Esophagus muscularis mucosa (tissue), 4 donors: Measurements from ENCODE around the gene THRB. TPM values are rescaled to one million over a fixed set of nuclear protein-coding genes. Genes with fewer than 3 reads are reported as not detected.

ENCODE experiments used
- DNase-seq: peaks from one replicate; pipeline ENCODE4 v3.0.0-alpha.2; 2017; ENCODE audit errors: extremely low spot score
- H3K27ac ChIP-seq, 4 donors: fragments of 200-600 bp; sonication (generic); replicated peaks in 1 of 4; 1 replicate in 3 of 4; 2 replicates in 1 of 4; pipeline ENCODE4 v1.5.1; 2016 to 2019; ENCODE audit warnings: mild to moderate bottlenecking in 1 of 4
- H3K27me3 ChIP-seq, 4 donors: fragments of 200-600 bp; sonication (generic); one replicate each; pipeline versions ENCODE4 v1.5.1 to v1.6.0; 2016 to 2019
- H3K36me3 ChIP-seq, 4 donors: fragments of 200-600 bp; sonication (generic); one replicate each; pipeline ENCODE4 v1.5.1; 2016 to 2019
- H3K4me1 ChIP-seq, 4 donors: fragments of 200-600 bp; sonication (generic); one replicate each; pipeline ENCODE4 v1.5.1; 2016 to 2019
- H3K4me3 ChIP-seq, 4 donors: fragments of 200-600 bp; sonication (generic); 1 replicate in 2 of 4; 2 replicates in 2 of 4; pipeline ENCODE4 v1.5.1; 2016 to 2019; ENCODE audit warnings: mild to moderate bottlenecking in 4 of 4, moderate library complexity in 1 of 4
- H3K9me3 ChIP-seq, 4 donors: fragments of 200-600 bp; sonication (generic); 1 replicate in 3 of 4; 2 replicates in 1 of 4; pipeline ENCODE4 v1.5.1; 2016 to 2019
- EP300 ChIP-seq: sonication (generic); formaldehyde crosslinking; IDR thresholded peaks from one replicate; pipeline ENCODE4 v1.6.1; 2017; ENCODE audit warnings: antibody characterized with exemption
- POLR2A ChIP-seq: fragments of 450-650 bp; IDR thresholded peaks from one replicate; pipeline ENCODE4 v1.6.1; 2017; ENCODE audit warnings: antibody characterized with exemption, moderate library complexity, mild to moderate bottlenecking, low read depth
- POLR2AphosphoS5 ChIP-seq, 2 donors: sonication (generic); formaldehyde crosslinking; IDR thresholded peaks; one replicate each; pipeline ENCODE4 v1.6.1; 2017; ENCODE audit warnings: antibody characterized with exemption in 2 of 2
- whole genome bisulfite sequencing: methylation state at CpG from one replicate; pipeline ENCODE4 v1.1.5; 2018; 5-methylcytosine and 5-hydroxymethylcytosine counted together
- intact Hi-C: fragments of 100-400 bp; cut with DNase I; formaldehyde crosslinking; loops from one replicate; pipeline ENCODE4 v1.15.1; 2023
- total RNA-seq, 4 donors: library from RNA; depleted of rRNA; stranded (reverse); fragments of >200 nt; gene quantifications; one replicate each; pipeline versions ENCODE4 v1.1.0 to v1.2.1, GENCODE V29; 2016
- TF ChIP-seq, protein P1 (sequence below), 3 experiments: fragments of 200-600 bp in 2 of 3; fragments of 450-650 bp in 1 of 3; sonication (generic) in 2 of 3; IDR thresholded peaks; one replicate each; pipeline ENCODE4 v1.5.1; 2017 to 2019; ENCODE audit warnings: antibody characterized with exemption in 3 of 3, mild to moderate bottlenecking in 2 of 3, moderate library complexity in 1 of 3

Gene THRB
- total RNA-seq, 4 donors from 2014 or later = 31.5 to 68.6 (median 39.3) TPM

DNA sequence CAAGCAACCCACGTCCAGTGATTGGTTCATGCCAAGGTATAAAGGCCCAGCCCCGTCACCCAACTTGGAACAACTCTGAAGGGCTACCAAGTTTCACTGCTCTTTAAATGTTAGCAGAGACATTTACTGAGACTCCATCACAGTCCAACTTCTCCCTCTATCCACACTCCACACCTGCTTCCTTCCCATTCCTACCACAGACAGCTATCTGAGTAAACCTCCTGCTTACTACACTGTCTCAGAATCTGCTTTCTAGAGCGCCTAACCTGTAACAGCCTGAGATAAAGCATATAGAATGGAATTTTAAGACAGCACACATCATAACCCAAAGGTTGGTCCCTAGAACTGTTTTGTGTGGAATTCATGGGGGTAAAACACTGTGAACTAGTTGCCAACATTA lies 106.5 kb downstream of the THRB start:
- WGBS = 100% methylated on average over 3 of the region's 3 CpGs
- no peaks in the 10 kb centered on the region for H3K9me3 ChIP-seq
- no peak for DNase-seq
- intact Hi-C loops = no loop called here
- peak overlapping the region; percentile 70 to 73 (median 72) for H3K27ac ChIP-seq
- no peak overlapping the region for H3K4me3 ChIP-seq
- no peaks in the 10 kb centered on the region for H3K36me3 ChIP-seq
- H3K4me1 ChIP-seq = peaks cover 22 to 72% (median 65%) of the 10 kb centered on the region in 4 donors
- TF ChIP-seq, protein P1, sequence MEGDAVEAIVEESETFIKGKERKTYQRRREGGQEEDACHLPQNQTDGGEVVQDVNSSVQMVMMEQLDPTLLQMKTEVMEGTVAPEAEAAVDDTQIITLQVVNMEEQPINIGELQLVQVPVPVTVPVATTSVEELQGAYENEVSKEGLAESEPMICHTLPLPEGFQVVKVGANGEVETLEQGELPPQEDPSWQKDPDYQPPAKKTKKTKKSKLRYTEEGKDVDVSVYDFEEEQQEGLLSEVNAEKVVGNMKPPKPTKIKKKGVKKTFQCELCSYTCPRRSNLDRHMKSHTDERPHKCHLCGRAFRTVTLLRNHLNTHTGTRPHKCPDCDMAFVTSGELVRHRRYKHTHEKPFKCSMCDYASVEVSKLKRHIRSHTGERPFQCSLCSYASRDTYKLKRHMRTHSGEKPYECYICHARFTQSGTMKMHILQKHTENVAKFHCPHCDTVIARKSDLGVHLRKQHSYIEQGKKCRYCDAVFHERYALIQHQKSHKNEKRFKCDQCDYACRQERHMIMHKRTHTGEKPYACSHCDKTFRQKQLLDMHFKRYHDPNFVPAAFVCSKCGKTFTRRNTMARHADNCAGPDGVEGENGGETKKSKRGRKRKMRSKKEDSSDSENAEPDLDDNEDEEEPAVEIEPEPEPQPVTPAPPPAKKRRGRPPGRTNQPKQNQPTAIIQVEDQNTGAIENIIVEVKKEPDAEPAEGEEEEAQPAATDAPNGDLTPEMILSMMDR (IDR thresholded peaks at IDR 0.05) = no peak
- TF ChIP-seq EP300 (no peak), POLR2A (no peak), POLR2AphosphoS5 (IDR thresholded peaks at IDR 0.05) (no peak)
- H3K27me3 ChIP-seq = no peaks in the 10 kb centered on the region

DNA sequence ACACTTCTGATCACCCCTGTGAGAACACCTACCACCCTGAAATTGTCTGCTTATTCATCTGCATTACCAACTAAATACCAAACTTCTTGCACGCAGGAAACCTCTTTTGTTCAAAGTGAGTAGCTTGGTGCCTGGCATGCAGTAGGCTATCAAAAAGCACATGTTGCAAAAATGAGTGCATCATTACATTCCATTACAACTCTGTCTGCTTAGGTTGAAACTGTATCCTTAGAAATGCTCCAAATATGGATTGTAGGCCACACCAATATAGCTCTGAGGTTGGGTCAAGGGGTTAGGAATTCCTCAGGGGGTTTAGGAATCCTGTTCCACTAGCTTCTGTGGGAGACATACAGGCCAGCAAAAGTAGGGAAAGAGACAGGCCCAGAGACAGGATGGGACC lies 107.2 kb downstream of the THRB start:
- no peak for DNase-seq
- Histone ChIP-seq H3K4me3 (no peak overlapping the region), H3K4me1 (peaks cover 19 to 73% (median 63%) of the 10 kb centered on the region in 4 donors), H3K9me3 (no peaks in the 10 kb centered on the region), H3K27ac (peak overlapping the region; percentile 70 to 73 (median 72)), H3K27me3 (no peaks in the 10 kb centered on the region), H3K36me3 (no peaks in the 10 kb centered on the region)
- 87% methylated on average over 1 of the region's 1 CpG for WGBS
- no peak for TF ChIP-seq POLR2A
- no peak for TF ChIP-seq POLR2AphosphoS5 (IDR thresholded peaks at IDR 0.05)
- no peak for TF ChIP-seq EP300
- TF ChIP-seq, protein P1 (IDR thresholded peaks at IDR 0.05) = no peak
- intact Hi-C loops = no loop called here

DNA sequence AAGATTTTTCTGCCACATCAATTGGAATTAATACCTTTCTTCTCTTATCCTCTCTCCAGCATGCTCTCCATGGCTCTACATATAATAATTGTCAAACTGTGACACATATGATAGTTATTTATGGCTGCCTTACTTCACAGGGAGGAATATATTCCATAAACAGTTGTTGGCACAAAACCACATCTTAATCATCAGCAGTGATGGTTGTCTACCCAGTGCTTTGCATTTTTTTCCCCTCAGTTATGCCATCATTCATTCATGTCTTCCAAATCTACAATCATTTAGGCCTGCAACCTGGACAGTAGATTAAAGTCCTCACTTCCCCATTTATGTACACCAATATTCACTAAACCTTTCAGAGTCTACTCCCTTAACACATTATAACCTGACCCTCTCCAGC lies 107.7 kb downstream of the THRB start:
- Histone ChIP-seq H3K4me3 (no peak overlapping the region), H3K9me3 (no peaks in the 10 kb centered on the region), H3K27me3 (no peaks in the 10 kb centered on the region), H3K4me1 (peaks cover 19 to 73% (median 63%) of the 10 kb centered on the region in 4 donors), H3K27ac (peak overlapping the region; percentile 11 to 73 (median 72)), H3K36me3 (no peaks in the 10 kb centered on the region)
- intact Hi-C loops = no loop called here
- no peak for DNase-seq
- TF ChIP-seq POLR2A (no peak), POLR2AphosphoS5 (IDR thresholded peaks at IDR 0.05) (no peak), EP300 (no peak)
- TF ChIP-seq, protein P1 (IDR thresholded peaks at IDR 0.05) = no peak

DNA sequence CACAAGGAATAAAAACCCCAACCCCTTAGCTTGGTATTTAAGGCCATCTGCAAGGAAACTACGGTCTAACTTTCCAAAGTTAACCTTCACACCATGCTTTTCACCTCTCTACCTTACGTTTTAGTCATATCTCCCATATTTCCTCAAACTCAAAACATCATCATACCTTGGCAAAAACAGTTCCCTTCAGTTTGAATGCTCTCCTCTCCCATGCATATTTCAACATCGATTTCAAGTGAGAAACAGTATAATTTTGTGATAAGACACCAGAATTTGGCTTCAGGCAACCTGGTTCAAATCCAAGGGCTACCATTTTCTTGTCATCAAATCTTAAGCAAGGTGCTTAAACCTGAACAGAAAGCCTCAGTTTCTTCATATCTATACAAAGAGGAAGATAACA lies 108.2 kb downstream of the THRB start:
- TF ChIP-seq, protein P1 (IDR thresholded peaks at IDR 0.05) = no peak
- TF ChIP-seq POLR2A (no peak), EP300 (no peak), POLR2AphosphoS5 (IDR thresholded peaks at IDR 0.05) (no peak)

DNA sequence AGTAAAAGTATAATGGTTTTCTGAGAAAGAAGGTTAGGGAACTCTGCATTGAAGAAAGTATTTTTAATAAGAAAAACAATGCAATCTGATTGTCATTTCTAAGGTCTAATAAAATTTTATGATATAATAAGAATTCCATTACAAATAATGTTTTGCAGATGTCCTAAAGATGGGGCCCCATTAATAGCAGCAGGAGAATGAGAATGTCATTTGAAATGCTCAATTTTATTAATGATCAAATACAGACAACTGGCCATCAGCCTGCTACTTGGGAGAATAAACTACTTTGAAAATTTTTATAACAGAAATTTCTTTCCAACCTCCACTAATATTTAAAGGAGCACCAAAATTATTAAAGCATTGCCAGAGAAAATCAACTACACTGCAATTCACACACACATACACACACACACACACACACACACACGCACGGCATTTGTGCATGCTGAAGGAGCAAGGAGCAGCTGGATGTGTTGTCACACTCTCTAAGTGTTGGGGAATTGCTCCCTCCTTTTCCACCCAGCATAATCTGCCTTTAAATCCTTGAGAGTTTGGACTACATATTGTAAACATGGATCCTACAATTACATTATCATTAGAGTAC lies 109.5 kb downstream of the THRB start:
- intact Hi-C loops = no loop called here
- WGBS = 74% methylated on average over 2 of the region's 2 CpGs
- DNase-seq = no peak
- Histone ChIP-seq H3K4me3 (no peak overlapping the region), H3K27me3 (no peaks in the 10 kb centered on the region), H3K9me3 (no peaks in the 10 kb centered on the region), H3K36me3 (no peaks in the 10 kb centered on the region), H3K27ac (no peak overlapping the region), H3K4me1 (peaks cover 16 to 69% (median 56%) of the 10 kb centered on the region in 4 donors)
- TF ChIP-seq POLR2A (no peak), POLR2AphosphoS5 (IDR thresholded peaks at IDR 0.05) (no peak), EP300 (no peak)

More for the DNA sequence above, 108.2 kb downstream of the THRB start:
- DNase-seq = no peak
- Histone ChIP-seq H3K27me3 (no peaks in the 10 kb centered on the region), H3K4me1 (peaks cover 19 to 73% (median 63%) of the 10 kb centered on the region in 4 donors), H3K27ac (peak overlapping the region in 1 of 4 donors; percentile 72), H3K9me3 (no peaks in the 10 kb centered on the region), H3K36me3 (no peaks in the 10 kb centered on the region), H3K4me3 (no peak overlapping the region)
- intact Hi-C loops = no loop called here
- 81% methylated on average over 3 of the region's 3 CpGs for WGBS
